Smooth muscle cell (in vitro differentiated cells): ENCODE results near the gene MATN3. TPM values are rescaled to one million over a fixed set of nuclear protein-coding genes. Genes with fewer than 3 reads are reported as not detected.

Experiments used
- DNase-seq: peaks from one replicate; lab custom pipeline; 2025; ENCODE audit not compliant: unreplicated experiment; lab: John Stamatoyannopoulos, UW
- H2AFZ ChIP-seq: fragments of 200-600 bp; sonication (generic); 2 replicates; pipeline ENCODE4 v1.6.0; 2016; ENCODE audit warnings: antibody characterized with exemption, low read depth, mild to moderate bottlenecking
- H3F3A ChIP-seq: fragments of 200-600 bp; sonication (generic); 2 replicates; pipeline ENCODE4 v1.6.0; 2017; ENCODE audit warnings: antibody characterized with exemption, low read depth
- H3K27ac ChIP-seq: fragments of 200-600 bp; sonication (generic); 2 replicates; pipeline ENCODE4 v1.5.1; 2016; ENCODE audit warnings: low read depth, mild to moderate bottlenecking
- H3K27me3 ChIP-seq: fragments of 200-600 bp; sonication (generic); 2 replicates; pipeline ENCODE4 v1.6.1; 2016; ENCODE audit warnings: low read depth, mild to moderate bottlenecking
- H3K36me3 ChIP-seq: fragments of 200-600 bp; sonication (generic); 2 replicates; pipeline ENCODE4 v1.5.1; 2016; ENCODE audit warnings: low read depth
- H3K4me1 ChIP-seq: fragments of 200-600 bp; sonication (generic); 2 replicates; pipeline ENCODE4 v1.5.1; 2016; ENCODE audit warnings: low read depth
- H3K4me2 ChIP-seq: fragments of 200-600 bp; sonication (generic); 2 replicates; pipeline ENCODE4 v1.6.0; 2016; ENCODE audit warnings: mild to moderate bottlenecking
- H3K4me3 ChIP-seq: fragments of 200-600 bp; sonication (generic); 2 replicates; pipeline ENCODE4 v1.5.1; 2016; ENCODE audit warnings: mild to moderate bottlenecking
- H3K79me2 ChIP-seq: fragments of 200-600 bp; sonication (generic); 2 replicates; pipeline ENCODE4 v1.6.0; 2016; ENCODE audit warnings: low read depth, mild to moderate bottlenecking
- H3K9ac ChIP-seq: fragments of 200-600 bp; sonication (generic); 2 replicates; pipeline ENCODE4 v1.6.0; 2016; ENCODE audit warnings: low read depth
- H3K9me3 ChIP-seq: fragments of 200-600 bp; sonication (generic); replicated peaks from 2 replicates; pipeline ENCODE4 v1.5.1; 2016; ENCODE audit warnings: low read depth
- H4K20me1 ChIP-seq: fragments of 200-600 bp; sonication (generic); 2 replicates; pipeline ENCODE4 v1.6.0; 2016; ENCODE audit warnings: low read depth
- CTCF ChIP-seq: fragments of 200-600 bp; sonication (generic); IDR thresholded peaks from 2 replicates; pipeline ENCODE4 v1.5.1; 2017; ENCODE audit warnings: borderline replicate concordance, mild to moderate bottlenecking, antibody characterized with exemption; ENCODE audit not compliant: insufficient read depth, poor library complexity, severe bottlenecking
- WGBS: methylation state at CpG from one replicate; pipeline ENCODE4 v1.1.7; 2016; ENCODE audit warnings: low lambda C conversion rate; 5-methylcytosine and 5-hydroxymethylcytosine counted together
- polyA plus RNA-seq: library from polyadenylated mRNA; unstranded; fragments of >200 nt; fragmentation: Nextera tagmentation; extraction: Ambion mirVana; gene quantifications from 2 replicates; pipeline ENCODE4 v1.2.1, GENCODE V29; 2016
- total RNA-seq: library from RNA; depleted of rRNA; stranded (reverse); fragments of >200 nt; gene quantifications from 2 replicates; pipeline ENCODE4 v1.2.3, GENCODE V29; 2014

The MATN3 gene
- total and polyA plus RNA-seq, 2 experiments from 2014 or later, result 5.1 to 12.9 TPM

- peak overlapping the region; percentile 86 for H3K4me2 ChIP-seq
- H3K36me3 ChIP-seq, result no peaks in the 10 kb centered on the region
- WGBS, result 8% methylated on average over 10 of the region's 10 CpGs
- H3K9ac ChIP-seq, result no peak overlapping the region
- no peak overlapping the region for H3K27ac ChIP-seq
- TF ChIP-seq CTCF, result no peak
- no peaks in the 10 kb centered on the region for H3K9me3 ChIP-seq
- no peaks in the 10 kb centered on the region for H4K20me1 ChIP-seq
- no peaks in the 10 kb centered on the region for H3K27me3 ChIP-seq
- no peak for DNase-seq
- peak overlapping the region; percentile 92 for H2AFZ ChIP-seq
- H3K4me3 ChIP-seq, result peak overlapping the region; percentile 75
- no peaks in the 10 kb centered on the region for H3F3A ChIP-seq
- H3K4me1 ChIP-seq, result peaks cover 22% of the 10 kb centered on the region
- H3K79me2 ChIP-seq, result peaks cover 14% of the 10 kb centered on the region
These were observed 22.1 kb downstream of the MATN3 start for GRCh38 chr2:19990416-19990728.

GRCh38 chr2:19989667-19990415 is 22.6 kb downstream of the MATN3 start, which contains the start of gene WDR35:
Gene WDR35, minus strand, starts transcription at chr2:19990105. Its CDS starts 90 bp downstream, at chr2:19990015.
- H3K4me1 ChIP-seq, result peaks cover 22% of the 10 kb centered on the region
- H3K9me3 ChIP-seq, result no peaks in the 10 kb centered on the region
- no peak for TF ChIP-seq CTCF
- DNase-seq, result peak; percentile 70
- peak within 1 kb of the TSS; percentile 53 for H3K9ac ChIP-seq
- H3K4me2 ChIP-seq, result peak within 1 kb of the TSS; percentile 86
- H3K27me3 ChIP-seq, result no peaks in the 10 kb centered on the region
- H2AFZ ChIP-seq, result peak within 1 kb of the TSS; percentile 92
- WGBS, result 2% methylated on average over 49 of the region's 70 CpGs
- H3K4me3 ChIP-seq, result peak within 1 kb of the TSS; percentile 75
- H3K27ac ChIP-seq, result peak within 1 kb of the TSS; percentile 42
- no peaks in the 10 kb centered on the region for H3K36me3 ChIP-seq
- peaks cover 14% of the 10 kb centered on the region for H3K79me2 ChIP-seq
- no peaks in the 10 kb centered on the region for H4K20me1 ChIP-seq
- no peaks in the 10 kb centered on the region for H3F3A ChIP-seq

GRCh38 chr2:19989342-19989666 is 23.2 kb downstream of the MATN3 start:
- whole genome bisulfite sequencing, result 2% methylated on average over 8 of the region's 8 CpGs
- peak overlapping the region; percentile 86 for H3K4me2 ChIP-seq
- DNase-seq, result no peak
- no peaks in the 10 kb centered on the region for H4K20me1 ChIP-seq
- no peaks in the 10 kb centered on the region for H3F3A ChIP-seq
- H3K9me3 ChIP-seq, result no peaks in the 10 kb centered on the region
- TF ChIP-seq CTCF, result no peak
- peak overlapping the region; percentile 92 for H2AFZ ChIP-seq
- H3K4me3 ChIP-seq, result peak overlapping the region; percentile 75
- no peaks in the 10 kb centered on the region for H3K27me3 ChIP-seq
- peaks cover 22% of the 10 kb centered on the region for H3K4me1 ChIP-seq
- H3K9ac ChIP-seq, result no peak overlapping the region
- H3K27ac ChIP-seq, result peak overlapping the region; percentile 42
- no peaks in the 10 kb centered on the region for H3K36me3 ChIP-seq
- H3K79me2 ChIP-seq, result peaks cover 17% of the 10 kb centered on the region

- H3K27me3 ChIP-seq, result no peaks in the 10 kb centered on the region
- H3K36me3 ChIP-seq, result no peaks in the 10 kb centered on the region
- H3F3A ChIP-seq, result no peaks in the 10 kb centered on the region
- no peak for DNase-seq
- H3K9me3 ChIP-seq, result no peaks in the 10 kb centered on the region
- no peaks in the 10 kb centered on the region for H4K20me1 ChIP-seq
- H3K4me3 ChIP-seq, result peak overlapping the region; percentile 75
- peaks cover 22% of the 10 kb centered on the region for H3K4me1 ChIP-seq
- H3K79me2 ChIP-seq, result peaks cover 17% of the 10 kb centered on the region
- no peak overlapping the region for H3K27ac ChIP-seq
- no peak for TF ChIP-seq CTCF
- H3K4me2 ChIP-seq, result peak overlapping the region; percentile 86
- peak overlapping the region; percentile 8 for H3K9ac ChIP-seq
- 71% methylated on average over 2 of the region's 2 CpGs for WGBS
- peak overlapping the region; percentile 92 for H2AFZ ChIP-seq
These were observed 23.9 kb downstream of the MATN3 start for GRCh38 chr2:19988600-19988999.
